Loucy (cell line): ENCODE data around the gene GOT1.

ENCODE experiments used
- H2AFZ ChIP-seq: fragments of 200-600 bp; sonication (generic); 2 replicates; pipeline ENCODE4 v1.6.0; 2016; ENCODE audit warnings: antibody characterized with exemption, mild to moderate bottlenecking, low read length, moderate library complexity
- H3F3A ChIP-seq: fragments of 200-600 bp; 2 replicates; pipeline ENCODE4 v1.6.0; 2016; ENCODE audit warnings: antibody characterized with exemption, low read depth, mild to moderate bottlenecking
- H3K27me3 ChIP-seq: fragments of 200-600 bp; sonication (generic); 2 replicates; pipeline ENCODE4 v1.6.1; 2014; ENCODE audit warnings: low read length, mild to moderate bottlenecking; ENCODE audit not compliant: insufficient read depth, poor library complexity, severe bottlenecking
- H3K36me3 ChIP-seq: fragments of 200-600 bp; sonication (generic); 2 replicates; pipeline ENCODE4 v1.6.1; 2016; ENCODE audit warnings: low read length; ENCODE audit not compliant: insufficient read depth
- H3K4me1 ChIP-seq: fragments of 200-600 bp; sonication (generic); 2 replicates; pipeline ENCODE4 v1.5.1; 2014; ENCODE audit warnings: low read length, mild to moderate bottlenecking; ENCODE audit not compliant: insufficient read depth, poor library complexity, severe bottlenecking
- H3K4me2 ChIP-seq: fragments of 200-600 bp; sonication (generic); 2 replicates; pipeline ENCODE4 v1.6.0; 2014; ENCODE audit warnings: antibody characterized with exemption, low read length, low read depth, mild to moderate bottlenecking; ENCODE audit not compliant: poor library complexity, severe bottlenecking
- H3K4me3 ChIP-seq: fragments of 200-600 bp; sonication (generic); 2 replicates; pipeline ENCODE4 v1.5.1; 2014; ENCODE audit warnings: low read length, mild to moderate bottlenecking, mixed read lengths; ENCODE audit not compliant: poor library complexity, severe bottlenecking
- H3K79me2 ChIP-seq: fragments of 200-600 bp; sonication (generic); 2 replicates; pipeline ENCODE4 v1.6.1; 2014; ENCODE audit warnings: low read length; ENCODE audit not compliant: insufficient read depth
- H3K9ac ChIP-seq: fragments of 200-600 bp; sonication (generic); 2 replicates; pipeline ENCODE4 v1.6.0; 2014; ENCODE audit warnings: mild to moderate bottlenecking, low read depth, low read length, moderate library complexity; ENCODE audit not compliant: poor library complexity, severe bottlenecking
- H3K9me2 ChIP-seq: fragments of 200-600 bp; sonication (generic); replicated peaks from 2 replicates; pipeline ENCODE4 v1.6.1; 2016; ENCODE audit warnings: low read depth, low read length, mixed read lengths
- H3K9me3 ChIP-seq: fragments of 200-600 bp; sonication (generic); 2 replicates; pipeline ENCODE4 v1.6.1; 2014; ENCODE audit warnings: mild to moderate bottlenecking, antibody characterized with exemption, low read length, low read depth; ENCODE audit not compliant: insufficient read depth
- H4K20me1 ChIP-seq: fragments of 200-600 bp; sonication (generic); 2 replicates; pipeline ENCODE4 v1.6.0; 2014; ENCODE audit warnings: antibody characterized with exemption, low read length, mild to moderate bottlenecking; ENCODE audit not compliant: insufficient read depth, poor library complexity, severe bottlenecking
- EZH2phosphoT487 ChIP-seq: fragments of 200-600 bp; IDR thresholded peaks from 2 replicates; pipeline ENCODE4 v1.6.1; 2018; ENCODE audit warnings: antibody characterized with exemption, mild to moderate bottlenecking, moderate library complexity, borderline replicate concordance
- TF ChIP-seq, protein P1 (sequence below): fragments of 200-600 bp; sonication (generic); conservative IDR thresholded peaks from 2 replicates; pipeline ENCODE4 v1.5.1; 2014; ENCODE audit warnings: mild to moderate bottlenecking, antibody characterized with exemption, low read length

GOT1 gene

DNA sequence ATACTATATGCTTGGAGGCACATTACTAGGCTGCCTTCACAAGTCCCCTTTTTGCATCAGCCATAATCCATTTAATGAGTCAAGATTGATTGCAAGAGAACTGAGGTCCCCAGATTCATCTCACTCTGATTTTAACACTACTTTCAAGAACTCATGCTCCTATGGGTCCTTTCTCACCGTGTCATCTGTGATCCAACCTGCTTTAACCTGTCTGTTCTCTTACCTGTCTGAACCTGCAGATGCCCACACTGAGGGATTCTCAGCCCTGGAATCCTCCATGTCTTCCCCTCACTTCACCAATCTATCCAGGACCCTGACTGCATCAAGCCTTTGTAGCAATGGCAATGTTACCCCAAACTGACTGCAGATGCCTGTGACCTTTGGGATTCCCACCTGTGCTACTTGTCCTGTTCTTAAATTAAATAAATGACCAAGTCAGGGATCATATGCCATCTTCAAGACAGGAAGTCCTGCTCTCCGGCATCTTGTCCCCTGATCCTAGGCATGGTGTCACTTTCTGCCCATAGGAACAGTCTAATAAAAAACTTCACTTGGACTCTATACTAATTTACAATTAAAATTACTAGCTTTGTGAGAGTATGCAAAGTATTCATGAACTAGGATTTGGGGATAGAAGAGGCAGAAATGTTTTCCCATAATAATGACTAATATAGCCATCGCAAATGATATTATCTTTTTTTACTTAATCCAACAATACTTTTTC lies 25.9 kb upstream of the GOT1 start:
- Histone ChIP-seq H3K4me1 (no peaks in the 10 kb centered on the region), H3K4me2 (no peak overlapping the region), H3F3A (no peaks in the 10 kb centered on the region), H3K36me3 (no peaks in the 10 kb centered on the region), H3K9ac (no peak overlapping the region), H3K9me3 (no peaks in the 10 kb centered on the region), H3K4me3 (no peak overlapping the region), H3K9me2 (no peaks in the 10 kb centered on the region), H4K20me1 (no peaks in the 10 kb centered on the region), H3K79me2 (no peaks in the 10 kb centered on the region), H2AFZ (no peak overlapping the region), H3K27me3 (no peaks in the 10 kb centered on the region)
- no peak for TF ChIP-seq EZH2phosphoT487
- TF ChIP-seq, protein P1, sequence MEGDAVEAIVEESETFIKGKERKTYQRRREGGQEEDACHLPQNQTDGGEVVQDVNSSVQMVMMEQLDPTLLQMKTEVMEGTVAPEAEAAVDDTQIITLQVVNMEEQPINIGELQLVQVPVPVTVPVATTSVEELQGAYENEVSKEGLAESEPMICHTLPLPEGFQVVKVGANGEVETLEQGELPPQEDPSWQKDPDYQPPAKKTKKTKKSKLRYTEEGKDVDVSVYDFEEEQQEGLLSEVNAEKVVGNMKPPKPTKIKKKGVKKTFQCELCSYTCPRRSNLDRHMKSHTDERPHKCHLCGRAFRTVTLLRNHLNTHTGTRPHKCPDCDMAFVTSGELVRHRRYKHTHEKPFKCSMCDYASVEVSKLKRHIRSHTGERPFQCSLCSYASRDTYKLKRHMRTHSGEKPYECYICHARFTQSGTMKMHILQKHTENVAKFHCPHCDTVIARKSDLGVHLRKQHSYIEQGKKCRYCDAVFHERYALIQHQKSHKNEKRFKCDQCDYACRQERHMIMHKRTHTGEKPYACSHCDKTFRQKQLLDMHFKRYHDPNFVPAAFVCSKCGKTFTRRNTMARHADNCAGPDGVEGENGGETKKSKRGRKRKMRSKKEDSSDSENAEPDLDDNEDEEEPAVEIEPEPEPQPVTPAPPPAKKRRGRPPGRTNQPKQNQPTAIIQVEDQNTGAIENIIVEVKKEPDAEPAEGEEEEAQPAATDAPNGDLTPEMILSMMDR = no peak

DNA sequence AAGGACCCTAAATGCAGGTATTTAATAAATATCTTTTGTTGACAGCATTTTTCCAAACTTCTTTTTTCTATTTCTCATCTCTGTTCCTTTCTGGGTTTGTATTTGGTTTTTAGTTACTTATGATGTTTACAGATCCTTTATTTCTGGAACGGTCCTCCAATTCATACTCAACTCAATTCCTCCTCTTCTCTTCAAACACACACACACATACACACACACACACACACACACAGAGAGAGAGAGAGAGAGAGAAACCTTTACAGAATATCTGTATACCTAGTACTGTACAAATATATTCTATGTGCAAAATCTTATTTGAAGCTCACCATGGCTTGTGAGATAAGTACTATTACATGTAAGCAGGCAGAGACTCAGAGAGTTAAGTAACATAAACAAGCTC lies 21.6 kb upstream of the GOT1 start:
- H2AFZ ChIP-seq = no peak overlapping the region
- H3K27me3 ChIP-seq = no peaks in the 10 kb centered on the region
- H3K79me2 ChIP-seq = no peaks in the 10 kb centered on the region
- no peak overlapping the region for H3K4me2 ChIP-seq
- no peaks in the 10 kb centered on the region for H3K9me3 ChIP-seq
- TF ChIP-seq, protein P1 = no peak
- no peak for TF ChIP-seq EZH2phosphoT487
- H3K36me3 ChIP-seq = no peaks in the 10 kb centered on the region
- no peaks in the 10 kb centered on the region for H3F3A ChIP-seq
- no peaks in the 10 kb centered on the region for H3K9me2 ChIP-seq
- H4K20me1 ChIP-seq = no peaks in the 10 kb centered on the region
- H3K4me1 ChIP-seq = no peaks in the 10 kb centered on the region
- H3K4me3 ChIP-seq = no peak overlapping the region
- H3K9ac ChIP-seq = no peak overlapping the region

DNA sequence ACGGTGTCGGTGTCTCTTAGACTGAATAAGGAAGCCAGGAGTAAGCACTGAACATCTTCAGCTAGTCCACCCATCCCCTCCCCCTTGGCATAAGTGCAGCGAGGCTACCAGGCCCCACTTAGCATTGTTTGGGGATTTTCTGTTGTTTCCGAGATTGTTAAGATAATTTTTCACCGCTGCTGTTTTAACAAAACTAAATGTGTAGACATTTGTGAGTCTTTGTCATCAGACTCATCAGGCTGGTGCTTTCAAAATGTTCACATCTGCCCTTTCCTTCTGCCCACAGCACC lies 21.0 kb upstream of the GOT1 start:
- H3K4me2 ChIP-seq = no peak overlapping the region
- no peak overlapping the region for H3K4me3 ChIP-seq
- H3F3A ChIP-seq = no peaks in the 10 kb centered on the region
- no peaks in the 10 kb centered on the region for H3K9me2 ChIP-seq
- no peaks in the 10 kb centered on the region for H3K27me3 ChIP-seq
- H3K4me1 ChIP-seq = no peaks in the 10 kb centered on the region
- H3K9ac ChIP-seq = no peak overlapping the region
- TF ChIP-seq EZH2phosphoT487 = no peak
- TF ChIP-seq, protein P1 = no peak
- H3K79me2 ChIP-seq = no peaks in the 10 kb centered on the region
- no peak overlapping the region for H2AFZ ChIP-seq
- H3K9me3 ChIP-seq = no peaks in the 10 kb centered on the region
- no peaks in the 10 kb centered on the region for H4K20me1 ChIP-seq
- H3K36me3 ChIP-seq = no peaks in the 10 kb centered on the region
